Amygdala (tissue), 56 donors: ENCODE measurements around the gene TTYH3.
A peak's percentile ranks its signal among the peaks of the same experiment; 100 is the strongest.
"Not testable (repeated sequence)": the region's sequence is repeated elsewhere in the genome, so short reads cannot be mapped to it uniquely, and the experiment has no call there.

ENCODE experiments used
- DNase-seq, 56 donors: peaks; one replicate each; lab custom pipeline; 2025; lab: John Stamatoyannopoulos, UW

The TTYH3 gene, protein sequence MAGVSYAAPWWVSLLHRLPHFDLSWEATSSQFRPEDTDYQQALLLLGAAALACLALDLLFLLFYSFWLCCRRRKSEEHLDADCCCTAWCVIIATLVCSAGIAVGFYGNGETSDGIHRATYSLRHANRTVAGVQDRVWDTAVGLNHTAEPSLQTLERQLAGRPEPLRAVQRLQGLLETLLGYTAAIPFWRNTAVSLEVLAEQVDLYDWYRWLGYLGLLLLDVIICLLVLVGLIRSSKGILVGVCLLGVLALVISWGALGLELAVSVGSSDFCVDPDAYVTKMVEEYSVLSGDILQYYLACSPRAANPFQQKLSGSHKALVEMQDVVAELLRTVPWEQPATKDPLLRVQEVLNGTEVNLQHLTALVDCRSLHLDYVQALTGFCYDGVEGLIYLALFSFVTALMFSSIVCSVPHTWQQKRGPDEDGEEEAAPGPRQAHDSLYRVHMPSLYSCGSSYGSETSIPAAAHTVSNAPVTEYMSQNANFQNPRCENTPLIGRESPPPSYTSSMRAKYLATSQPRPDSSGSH

DNA sequence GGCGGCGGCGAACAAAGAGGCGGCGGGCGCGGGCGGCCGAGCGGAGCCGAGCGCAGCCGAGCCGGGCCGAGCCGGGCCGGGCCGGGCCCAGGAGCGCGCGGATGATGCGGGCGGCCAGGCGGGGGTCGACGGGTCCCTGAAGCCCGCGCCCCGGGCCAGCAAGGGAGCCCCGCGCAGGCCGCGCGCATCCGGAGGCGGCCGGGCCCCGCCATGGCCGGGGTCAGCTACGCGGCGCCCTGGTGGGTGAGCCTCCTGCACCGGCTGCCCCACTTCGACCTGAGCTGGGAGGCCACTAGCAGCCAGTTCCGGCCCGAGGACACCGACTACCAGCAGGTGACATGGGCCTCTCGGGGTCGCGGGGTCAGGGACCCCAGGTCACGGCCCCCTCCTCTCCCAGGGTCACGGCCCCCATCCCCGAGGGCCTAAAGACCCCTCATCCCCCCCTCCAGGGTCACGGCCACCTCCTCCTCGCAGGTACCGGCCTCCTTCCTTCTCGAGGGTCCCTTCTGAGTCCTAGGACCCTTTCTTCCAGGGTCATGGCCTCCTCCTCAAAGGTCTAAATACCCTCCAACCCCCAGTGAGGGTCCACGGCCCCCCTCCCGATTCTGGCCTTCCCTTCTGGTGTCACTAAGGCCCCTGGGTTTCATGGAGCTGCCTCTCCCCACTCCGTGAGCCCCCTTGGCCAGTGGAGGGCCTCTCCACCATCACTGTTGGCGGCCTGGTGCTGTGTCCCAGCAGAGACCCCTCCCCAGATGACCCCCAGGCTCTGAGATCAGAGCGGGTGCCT is at the start of gene TTYH3:
Gene TTYH3 (plus strand): TSS at position 41 of the 787 bp plus-strand sequence. CDS start 170 bp downstream, at position 211.
- DNase-seq, result peak in 3 of 56 donors; percentile 52 to 69 (median 68)

GRCh38 chr7:2582006-2582735 is 49.6 kb upstream of the TTYH3 start:
- DNase-seq, result no peak

DNA sequence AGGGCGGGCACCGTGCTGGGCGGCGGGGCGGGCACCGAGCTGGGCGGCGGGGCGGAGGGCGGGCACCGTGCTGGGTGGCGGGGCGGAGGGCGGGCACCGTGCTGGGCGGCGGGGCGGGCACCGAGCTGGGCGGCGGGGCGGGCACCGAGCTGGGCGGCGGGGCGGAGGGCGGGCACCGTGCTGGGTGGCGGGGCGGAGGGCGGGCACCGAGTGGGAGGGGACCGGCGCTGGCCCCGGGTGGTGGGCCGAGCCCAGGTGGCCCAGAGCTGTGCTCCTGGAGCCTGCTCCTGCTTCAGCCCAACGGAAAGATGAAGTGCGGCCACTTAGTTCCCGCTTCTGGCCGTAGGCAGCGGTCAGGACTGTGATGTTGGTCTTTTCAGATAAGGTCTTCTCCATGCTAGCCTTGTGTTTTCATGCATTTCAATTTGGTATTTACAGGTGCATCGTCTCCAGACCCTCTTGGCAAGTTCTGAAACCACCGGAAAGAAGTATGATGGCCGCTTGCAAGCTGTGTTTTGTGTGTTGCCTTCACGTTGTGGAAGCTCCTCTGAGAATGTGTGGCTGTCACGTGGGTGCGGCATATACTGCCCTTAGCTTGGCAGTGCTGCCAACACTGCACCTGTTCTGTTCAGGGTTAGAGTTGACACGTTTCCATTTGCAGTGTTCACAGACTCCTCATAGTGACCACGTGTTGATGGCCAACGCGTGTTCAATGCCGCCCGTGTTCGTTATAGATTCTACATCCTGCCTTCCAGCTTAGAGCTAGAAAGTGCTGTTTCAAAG is 47.8 kb upstream of the TTYH3 start:
- no peak for DNase-seq

DNA sequence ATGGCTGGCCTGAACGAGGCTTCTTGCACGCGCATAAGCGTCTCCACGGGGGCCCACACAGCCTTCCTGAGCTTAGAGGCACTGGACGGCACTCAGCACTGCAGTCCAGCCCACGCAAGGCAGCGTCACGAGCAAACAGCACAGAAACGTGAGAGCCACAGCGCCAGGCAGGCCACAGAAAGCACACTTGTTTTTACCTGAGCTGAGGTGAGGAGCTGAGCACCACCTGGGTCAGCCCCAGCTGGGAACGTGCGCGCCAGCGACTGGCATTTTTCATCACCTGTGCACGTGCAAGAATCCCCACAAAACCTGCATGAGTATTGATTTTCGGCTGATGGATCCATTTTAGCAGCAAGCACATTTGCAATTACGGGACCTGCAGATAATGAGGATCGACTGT is 46.3 kb upstream of the TTYH3 start:
- no peak for DNase-seq

GRCh38 chr7:2586326-2587020 is 45.3 kb upstream of the TTYH3 start:
- DNase-seq, result no peak

GRCh38 chr7:2587134-2587533 is 44.7 kb upstream of the TTYH3 start:
- no peak for DNase-seq

GRCh38 chr7:2587778-2588177 is 44.0 kb upstream of the TTYH3 start:
- no peak for DNase-seq

- no peak for DNase-seq
Measured at GRCh38 chr7:2589341-2589740, 42.4 kb upstream of the TTYH3 start.

DNA sequence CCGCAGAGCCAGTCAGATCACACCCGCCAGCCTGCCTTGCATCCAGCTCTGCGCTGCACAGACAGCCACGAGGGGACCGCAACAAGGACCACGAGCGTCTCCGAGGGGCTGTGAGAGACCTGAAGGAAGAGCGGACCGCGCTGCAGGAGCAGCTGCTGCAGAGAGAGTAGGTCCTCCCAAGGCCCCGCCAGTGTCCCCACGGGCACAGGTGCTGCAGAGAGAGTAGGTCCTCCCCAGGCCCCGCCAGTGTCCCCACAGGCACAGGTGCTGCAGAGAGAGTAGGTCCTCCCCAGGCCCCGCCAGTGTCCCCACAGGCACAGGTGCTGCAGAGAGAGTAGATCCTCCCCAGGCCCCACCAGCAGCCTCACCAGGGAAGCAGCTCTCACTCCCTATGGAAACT is 41.8 kb upstream of the TTYH3 start:
- not testable (repeated sequence) for DNase-seq

GRCh38 chr7:2592375-2592865 is 39.4 kb upstream of the TTYH3 start:
- no peak for DNase-seq

- DNase-seq, result no peak
Measured at GRCh38 chr7:2593036-2593727, 38.6 kb upstream of the TTYH3 start.

- no peak for DNase-seq
Measured at GRCh38 chr7:2594599-2594998, 37.2 kb upstream of the TTYH3 start.

- DNase-seq, result no peak
Measured at GRCh38 chr7:2595258-2595860, 36.4 kb upstream of the TTYH3 start.

DNA sequence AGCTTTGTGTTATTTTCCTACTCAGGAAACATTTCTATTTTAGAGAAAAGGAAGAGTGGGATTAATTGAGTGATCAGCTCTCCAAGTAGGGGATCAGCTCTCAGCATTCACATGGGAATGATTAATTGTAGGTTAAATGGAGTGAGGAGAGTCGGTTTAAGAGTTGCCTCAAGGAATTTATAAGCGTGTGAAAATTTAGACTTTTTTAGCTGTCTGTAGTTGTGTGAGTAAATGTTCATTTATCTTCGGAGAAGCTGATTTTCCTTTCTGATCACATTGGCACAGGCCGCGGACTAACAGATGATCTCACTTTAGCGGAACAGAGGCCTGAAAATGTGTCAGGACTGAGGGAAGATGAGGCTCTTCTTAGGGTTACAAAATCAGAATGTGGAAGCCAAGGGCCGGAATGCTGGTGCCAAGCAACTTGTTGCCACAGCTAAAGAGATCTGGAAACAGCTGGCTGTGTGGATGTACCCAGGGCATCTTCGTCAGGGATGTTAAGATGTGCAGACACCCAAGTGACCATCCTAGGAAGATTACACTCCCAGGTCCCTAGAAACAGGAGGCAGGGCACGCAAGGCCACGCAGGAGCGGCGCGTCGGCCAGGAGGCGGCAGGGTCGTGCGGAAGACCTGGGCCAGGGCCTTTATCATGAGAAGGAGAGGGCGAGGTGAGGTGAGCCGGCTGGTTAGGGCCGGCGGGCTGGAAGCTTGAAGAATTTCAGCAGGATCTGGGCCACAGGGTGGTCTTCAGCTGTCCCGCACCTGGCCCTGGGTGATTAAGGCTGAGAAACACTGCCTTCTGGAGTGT is 35.1 kb upstream of the TTYH3 start:
- DNase-seq, result no peak

GRCh38 chr7:2597273-2597640 is 34.5 kb upstream of the TTYH3 start:
- no peak for DNase-seq

- DNase-seq, result no peak
Measured at GRCh38 chr7:2598154-2598823, 33.5 kb upstream of the TTYH3 start.

GRCh38 chr7:2601065-2601464 is 30.7 kb upstream of the TTYH3 start:
- no peak for DNase-seq
